Measurements from ENCODE around the gene RPP25L.

DNA sequence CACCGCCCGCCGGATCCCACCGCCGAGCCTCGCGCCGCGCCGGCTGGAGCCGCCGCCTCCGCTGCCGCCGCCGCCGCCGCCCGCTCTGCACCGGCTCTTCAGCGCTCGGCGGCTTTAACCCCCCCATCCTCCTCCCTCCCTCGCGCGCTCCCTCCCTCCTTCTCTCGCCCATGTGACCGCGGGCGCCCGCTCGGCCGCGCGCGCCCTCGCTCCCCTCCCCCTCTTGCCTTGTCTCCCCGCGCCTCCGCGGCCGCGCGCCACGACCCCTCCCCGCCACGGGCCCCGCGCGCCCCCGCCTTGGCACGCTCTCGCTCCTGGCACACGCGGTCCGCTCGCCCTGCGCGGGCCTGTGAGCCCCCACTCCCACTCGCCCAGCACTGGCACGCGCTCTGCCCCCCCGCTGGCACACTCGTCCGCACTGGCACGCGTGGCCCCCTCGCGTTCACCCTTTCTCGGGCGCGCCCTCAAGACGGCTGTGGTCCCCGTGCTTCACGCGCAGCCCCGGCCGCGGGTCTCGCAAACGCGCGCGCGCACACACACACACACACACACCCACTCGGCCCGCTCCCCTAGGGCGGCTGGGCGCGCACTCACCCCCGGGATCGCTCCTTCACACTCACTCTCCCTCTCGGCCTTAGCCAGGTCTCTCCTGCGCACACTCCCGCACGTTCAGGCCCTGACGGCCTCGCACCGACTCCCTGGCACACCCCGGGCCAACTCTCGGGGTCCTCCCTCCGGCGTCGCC is 22.1 kb downstream of the RPP25L start, which contains the start of gene CNTFR:
- TF ChIP-seq ZNF830 (CRISPR knock-in tag; IDR thresholded peaks at IDR 0.05) (no peak), ZFP30 (CRISPR knock-in tag; IDR thresholded peaks at IDR 0.05; ENCODE audit: borderline replicate concordance) (no peak), CHD7 (IDR thresholded peaks at IDR 0.05; ENCODE audit: low read depth, low read length) (no peak), LARP7 (IDR thresholded peaks at IDR 0.05) (no peak), EZH2 (IDR thresholded peaks at IDR 0.05; ENCODE audit: borderline replicate concordance, low read depth, low read length) (no peak), HNRNPL (IDR thresholded peaks at IDR 0.05; ENCODE audit: low read depth, low read length) (no peak), SP1 (CRISPR knock-in tag; IDR thresholded peaks at IDR 0.05) (no peak), SETDB1 (IDR thresholded peaks at IDR 0.05; ENCODE audit: low read length) (no peak), SAFB (IDR thresholded peaks at IDR 0.05; ENCODE audit: borderline replicate concordance, low read depth, low read length) (no peak), YY1 (IDR thresholded peaks at IDR 0.05; ENCODE audit: borderline replicate concordance in 1 of 3, control insufficient read depth in 1 of 3, extremely low read depth in 1 of 3, insufficient read depth in 3 of 3, insufficient read length in 1 of 3, insufficient replicate concordance in 2 of 3, low read depth in 1 of 3, low read length in 2 of 3) (no peak)
- TF ChIP-seq, protein P1, sequence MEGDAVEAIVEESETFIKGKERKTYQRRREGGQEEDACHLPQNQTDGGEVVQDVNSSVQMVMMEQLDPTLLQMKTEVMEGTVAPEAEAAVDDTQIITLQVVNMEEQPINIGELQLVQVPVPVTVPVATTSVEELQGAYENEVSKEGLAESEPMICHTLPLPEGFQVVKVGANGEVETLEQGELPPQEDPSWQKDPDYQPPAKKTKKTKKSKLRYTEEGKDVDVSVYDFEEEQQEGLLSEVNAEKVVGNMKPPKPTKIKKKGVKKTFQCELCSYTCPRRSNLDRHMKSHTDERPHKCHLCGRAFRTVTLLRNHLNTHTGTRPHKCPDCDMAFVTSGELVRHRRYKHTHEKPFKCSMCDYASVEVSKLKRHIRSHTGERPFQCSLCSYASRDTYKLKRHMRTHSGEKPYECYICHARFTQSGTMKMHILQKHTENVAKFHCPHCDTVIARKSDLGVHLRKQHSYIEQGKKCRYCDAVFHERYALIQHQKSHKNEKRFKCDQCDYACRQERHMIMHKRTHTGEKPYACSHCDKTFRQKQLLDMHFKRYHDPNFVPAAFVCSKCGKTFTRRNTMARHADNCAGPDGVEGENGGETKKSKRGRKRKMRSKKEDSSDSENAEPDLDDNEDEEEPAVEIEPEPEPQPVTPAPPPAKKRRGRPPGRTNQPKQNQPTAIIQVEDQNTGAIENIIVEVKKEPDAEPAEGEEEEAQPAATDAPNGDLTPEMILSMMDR (IDR thresholded peaks at IDR 0.05 in 2 of 3, conservative IDR thresholded peaks at IDR 0.05 in 1 of 3; ENCODE audit: insufficient read depth in 2 of 3, low read depth in 1 of 3, low read length in 3 of 3): no peak

All from K562 (cell line).